Measurements from ENCODE around the gene MMP3. TPM values are rescaled to one million over a fixed set of nuclear protein-coding genes. Genes with fewer than 3 reads are reported as not detected.
"Not testable (repeated sequence)": the region's sequence is repeated elsewhere in the genome, so short reads cannot be mapped to it uniquely, and the experiment has no call there.

MMP3 gene
- total RNA-seq, 1 donor from 2014 or later, result not detected

DNA sequence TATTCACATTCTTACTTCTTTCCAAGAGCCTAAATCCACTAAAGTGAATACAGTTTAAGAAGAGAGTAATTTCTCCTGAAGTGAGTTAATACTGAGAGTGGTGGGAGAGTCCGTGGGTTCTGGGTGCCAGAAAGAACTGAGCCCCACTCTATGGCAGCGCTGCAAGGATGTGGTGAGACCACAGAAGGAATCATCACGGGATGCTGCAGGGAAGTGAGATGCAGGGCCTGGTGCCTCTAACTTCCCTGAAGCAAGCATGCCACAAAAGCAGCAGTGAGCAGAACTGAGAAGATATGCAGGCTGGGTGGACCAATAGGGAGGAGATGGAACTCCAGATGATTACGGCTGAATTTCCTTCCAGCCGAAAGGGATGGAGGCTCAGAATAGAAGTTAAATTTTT is 36.4 kb upstream of the MMP3 start:
- TF ChIP-seq, protein P1, sequence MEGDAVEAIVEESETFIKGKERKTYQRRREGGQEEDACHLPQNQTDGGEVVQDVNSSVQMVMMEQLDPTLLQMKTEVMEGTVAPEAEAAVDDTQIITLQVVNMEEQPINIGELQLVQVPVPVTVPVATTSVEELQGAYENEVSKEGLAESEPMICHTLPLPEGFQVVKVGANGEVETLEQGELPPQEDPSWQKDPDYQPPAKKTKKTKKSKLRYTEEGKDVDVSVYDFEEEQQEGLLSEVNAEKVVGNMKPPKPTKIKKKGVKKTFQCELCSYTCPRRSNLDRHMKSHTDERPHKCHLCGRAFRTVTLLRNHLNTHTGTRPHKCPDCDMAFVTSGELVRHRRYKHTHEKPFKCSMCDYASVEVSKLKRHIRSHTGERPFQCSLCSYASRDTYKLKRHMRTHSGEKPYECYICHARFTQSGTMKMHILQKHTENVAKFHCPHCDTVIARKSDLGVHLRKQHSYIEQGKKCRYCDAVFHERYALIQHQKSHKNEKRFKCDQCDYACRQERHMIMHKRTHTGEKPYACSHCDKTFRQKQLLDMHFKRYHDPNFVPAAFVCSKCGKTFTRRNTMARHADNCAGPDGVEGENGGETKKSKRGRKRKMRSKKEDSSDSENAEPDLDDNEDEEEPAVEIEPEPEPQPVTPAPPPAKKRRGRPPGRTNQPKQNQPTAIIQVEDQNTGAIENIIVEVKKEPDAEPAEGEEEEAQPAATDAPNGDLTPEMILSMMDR (IDR thresholded peaks at IDR 0.05), result no peak
- Mint-ChIP-seq H3K4me1 (peaks cover 3% of the 10 kb centered on the region), H3K4me3 (no peak overlapping the region), H3K36me3 (ENCODE audit: low read depth) (no peaks in the 10 kb centered on the region), H3K27me3 (peaks cover 3% of the 10 kb centered on the region), H3K27ac (no peak overlapping the region), H3K9me3 (no peaks in the 10 kb centered on the region)
- CTCF ChIA-PET, result no interaction called here
- intact Hi-C loops (cut with micrococcal nuclease), result no loop called here
- DNase-seq, result no peak
- no peak for ATAC-seq (ENCODE audit: low read depth)
- POLR2A ChIA-PET, result no interaction called here

DNA sequence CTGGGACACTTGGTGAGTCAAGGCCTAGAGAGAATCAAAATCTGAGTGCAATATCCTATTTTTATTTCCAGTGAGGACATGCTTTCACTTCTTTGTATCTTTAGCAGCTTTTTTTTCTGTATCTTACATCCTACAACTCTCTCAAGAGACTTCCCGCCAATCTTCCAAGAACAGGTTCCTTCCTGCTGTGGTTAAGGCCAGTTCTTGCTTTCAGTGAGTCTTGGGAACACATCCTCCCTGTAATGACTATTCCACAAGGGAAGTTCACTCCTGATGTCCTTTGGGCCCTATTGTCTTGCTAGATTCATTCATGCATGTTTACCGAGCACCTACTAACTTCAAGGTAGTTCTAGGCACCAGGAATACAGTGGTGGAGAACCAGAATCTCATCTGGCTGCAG is 35.2 kb upstream of the MMP3 start:
- POLR2A ChIA-PET, result no interaction called here
- ATAC-seq (ENCODE audit: low read depth), result no peak

DNA sequence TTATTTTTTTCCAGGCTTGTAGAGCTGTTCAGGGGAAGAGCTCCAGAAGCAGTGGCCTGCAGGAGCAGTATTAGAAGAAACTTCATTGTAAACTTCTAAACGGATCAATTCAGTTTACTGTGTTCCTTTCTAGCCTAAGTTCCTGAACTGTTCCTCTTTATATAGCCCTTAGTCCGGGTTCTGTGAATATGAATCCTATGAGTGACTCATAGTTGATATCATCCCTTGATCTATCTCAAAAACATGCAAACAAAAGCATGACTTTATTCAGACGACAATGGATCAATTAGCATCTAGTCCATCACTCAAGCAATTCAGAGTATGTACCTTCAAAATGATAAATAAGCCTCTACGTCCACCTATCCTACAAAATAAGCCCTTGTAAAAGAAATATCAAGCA is 31.4 kb upstream of the MMP3 start, which contains the start of gene MMP12:
TSS of gene MMP12 (minus strand) at position 131 of the 400 bp plus-strand sequence. CDS start at position 86, 45 bp downstream.
- H3K36me3 Mint-ChIP-seq (ENCODE audit: low read depth), result no peaks in the 10 kb centered on the region
- H3K27me3 Mint-ChIP-seq, result peaks cover 12% of the 10 kb centered on the region
- CTCF ChIA-PET, result no interaction called here
- no peak for DNase-seq
- TF ChIP-seq, protein P1 (IDR thresholded peaks at IDR 0.05), result no peak
- H3K27ac Mint-ChIP-seq, result no peak within 1 kb of the TSS
- H3K9me3 Mint-ChIP-seq, result no peaks in the 10 kb centered on the region
- POLR2A ChIA-PET, result no interaction called here
- no peak for ATAC-seq (ENCODE audit: low read depth)
- H3K4me3 Mint-ChIP-seq, result no peak within 1 kb of the TSS
- intact Hi-C loops (cut with micrococcal nuclease), result no loop called here
- H3K4me1 Mint-ChIP-seq, result no peaks in the 10 kb centered on the region

More for the DNA sequence above, 35.2 kb upstream of the MMP3 start:
- CTCF ChIA-PET, result no interaction called here
- Mint-ChIP-seq H3K9me3 (no peaks in the 10 kb centered on the region), H3K4me3 (no peak overlapping the region), H3K27me3 (peaks cover 8% of the 10 kb centered on the region), H3K36me3 (ENCODE audit: low read depth) (no peaks in the 10 kb centered on the region), H3K4me1 (peaks cover 3% of the 10 kb centered on the region), H3K27ac (no peak overlapping the region)
- no peak for DNase-seq
- intact Hi-C loops (cut with micrococcal nuclease), result no loop called here
- TF ChIP-seq, protein P1 (IDR thresholded peaks at IDR 0.05), result no peak

DNA sequence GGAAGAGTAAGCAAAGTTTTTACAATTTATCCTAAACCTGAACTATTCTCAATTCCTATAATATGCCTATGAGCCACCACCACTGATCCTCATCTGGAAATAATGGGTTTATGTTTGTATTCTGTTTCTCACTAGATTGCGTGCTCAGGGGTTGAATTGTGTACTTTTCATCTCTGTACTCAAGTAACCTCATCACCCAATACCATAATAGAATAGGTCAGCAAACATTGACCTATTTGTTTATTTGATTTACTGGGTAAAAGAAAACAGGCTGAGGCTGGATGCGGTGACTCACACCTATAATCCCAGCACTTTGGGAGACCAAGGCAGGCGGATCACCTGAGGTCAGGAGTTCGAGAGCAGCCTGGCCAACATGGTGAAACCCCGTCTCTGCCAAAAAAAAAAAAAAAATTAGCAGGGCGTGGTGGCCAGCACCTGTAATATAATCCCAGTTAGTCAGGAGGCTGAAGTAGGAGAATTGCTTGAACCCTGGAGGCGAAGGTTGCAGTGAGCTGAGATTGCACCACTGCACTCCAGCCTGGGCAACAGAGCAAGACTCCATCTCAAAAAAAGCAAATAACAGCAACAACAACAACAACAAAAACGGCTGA is 26.1 kb upstream of the MMP3 start:
- POLR2A ChIA-PET; H3K36me3 Mint-ChIP-seq (ENCODE audit: low read depth); intact Hi-C loops (cut with micrococcal nuclease); ATAC-seq (ENCODE audit: low read depth); H3K4me1 Mint-ChIP-seq; H3K27ac Mint-ChIP-seq; H3K27me3 Mint-ChIP-seq; DNase-seq; CTCF ChIA-PET; H3K9me3 Mint-ChIP-seq; H3K4me3 Mint-ChIP-seq: not testable (repeated sequence)

DNA sequence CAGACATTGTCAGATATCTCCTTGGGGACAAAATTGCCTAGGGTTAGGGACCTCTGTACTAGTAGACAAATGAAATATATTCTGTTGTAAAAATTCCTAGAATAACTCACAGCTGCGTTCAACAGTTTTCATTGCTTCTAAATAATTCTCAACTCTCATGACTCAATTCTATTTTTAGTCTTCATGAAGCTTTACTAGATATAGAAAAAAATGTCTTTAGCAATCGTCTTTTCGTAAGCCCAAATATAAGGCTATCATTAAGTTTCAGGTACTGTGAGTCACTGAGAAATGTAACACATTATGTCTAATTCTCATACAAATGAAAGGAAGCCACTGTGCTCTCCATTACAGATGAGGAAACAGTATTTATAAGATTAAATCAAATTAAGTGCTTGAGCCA is 24.9 kb upstream of the MMP3 start:
- Mint-ChIP-seq H3K27ac (no peak overlapping the region), H3K4me1 (no peaks in the 10 kb centered on the region), H3K27me3 (peaks cover 5% of the 10 kb centered on the region), H3K4me3 (no peak overlapping the region), H3K36me3 (ENCODE audit: low read depth) (no peaks in the 10 kb centered on the region), H3K9me3 (no peaks in the 10 kb centered on the region)
- ChIA-PET POLR2A (no interaction called here), CTCF (no interaction called here)
- no peak for ATAC-seq (ENCODE audit: low read depth)
- DNase-seq, result no peak
- intact Hi-C loops (cut with micrococcal nuclease), result no loop called here
- TF ChIP-seq, protein P1 (IDR thresholded peaks at IDR 0.05), result no peak

DNA sequence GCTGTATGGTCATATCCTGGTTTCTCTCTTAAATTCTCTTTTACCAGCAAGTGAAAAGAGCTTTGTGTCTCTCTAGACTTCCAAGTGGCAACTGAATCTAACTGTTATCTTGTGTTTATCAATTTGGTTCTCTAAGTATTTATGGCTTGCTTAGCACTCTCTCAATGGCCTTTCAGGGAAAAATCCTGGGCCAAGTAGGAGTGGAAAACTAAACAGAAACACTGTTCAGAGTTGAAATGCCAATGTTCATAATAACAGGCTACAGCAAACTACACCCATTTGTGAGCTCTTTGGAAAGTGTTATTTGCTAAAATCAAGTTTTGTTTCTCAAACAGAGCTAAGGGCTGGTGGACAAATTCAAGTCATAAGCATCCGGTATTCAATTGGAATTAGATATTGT is 21.3 kb upstream of the MMP3 start:
- POLR2A ChIA-PET, result no interaction called here
- intact Hi-C loops (cut with micrococcal nuclease), result no loop called here
- no peak overlapping the region for H3K27ac Mint-ChIP-seq
- no peak overlapping the region for H3K4me3 Mint-ChIP-seq
- TF ChIP-seq, protein P1 (IDR thresholded peaks at IDR 0.05), result no peak
- CTCF ChIA-PET, result no interaction called here
- ATAC-seq (ENCODE audit: low read depth) (no peak), DNase-seq (no peak)
- peaks cover 4% of the 10 kb centered on the region for H3K27me3 Mint-ChIP-seq
- H3K36me3 Mint-ChIP-seq (ENCODE audit: low read depth), result no peaks in the 10 kb centered on the region
- no peaks in the 10 kb centered on the region for H3K9me3 Mint-ChIP-seq
- H3K4me1 Mint-ChIP-seq, result no peaks in the 10 kb centered on the region

All from activated B cell treated with CpG ODN at 0.5 μM for 24 hours (primary cell).